ENCODE results near the gene ACE2.

DNA sequence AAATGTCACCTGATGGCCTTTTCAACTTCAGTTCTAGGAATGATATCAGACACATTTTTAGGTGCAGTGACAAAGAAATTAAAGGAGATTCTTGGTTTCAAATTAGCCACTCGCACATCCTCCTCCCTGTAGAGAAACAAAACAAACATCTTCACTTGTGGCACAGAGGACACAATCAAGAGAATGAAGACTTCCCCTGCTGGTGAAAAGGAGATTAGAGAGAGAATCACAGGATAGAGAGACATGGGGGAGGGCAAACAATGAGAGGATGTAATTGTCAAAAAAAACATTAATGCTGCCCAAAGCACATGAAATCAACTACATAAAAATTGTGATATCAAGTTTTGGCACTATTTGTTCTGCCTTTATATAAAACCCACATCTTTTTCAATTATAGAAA lies 34.5 kb downstream of the ACE2 start:
- TF ChIP-seq CTCF (IDR thresholded peaks at IDR 0.05 in 8 of 11, conservative IDR thresholded peaks at IDR 0.05 in 3 of 11) (no peak), POLR2A (IDR thresholded peaks at IDR 0.05) (no peak), POLR2AphosphoS5 (IDR thresholded peaks at IDR 0.05) (no peak)

Data from spleen (tissue), 7 donors.